ENCODE results near the gene RPS29. TPM values are rescaled to one million over a fixed set of nuclear protein-coding genes. Genes with fewer than 3 reads are reported as not detected.

Gene RPS29
- total and polyA plus RNA-seq, 2 of the 13 experiments (the other 11 are each of a cell fraction or from before 2014, with no cell fraction given) = 4,303 to 8,215 TPM

DNA sequence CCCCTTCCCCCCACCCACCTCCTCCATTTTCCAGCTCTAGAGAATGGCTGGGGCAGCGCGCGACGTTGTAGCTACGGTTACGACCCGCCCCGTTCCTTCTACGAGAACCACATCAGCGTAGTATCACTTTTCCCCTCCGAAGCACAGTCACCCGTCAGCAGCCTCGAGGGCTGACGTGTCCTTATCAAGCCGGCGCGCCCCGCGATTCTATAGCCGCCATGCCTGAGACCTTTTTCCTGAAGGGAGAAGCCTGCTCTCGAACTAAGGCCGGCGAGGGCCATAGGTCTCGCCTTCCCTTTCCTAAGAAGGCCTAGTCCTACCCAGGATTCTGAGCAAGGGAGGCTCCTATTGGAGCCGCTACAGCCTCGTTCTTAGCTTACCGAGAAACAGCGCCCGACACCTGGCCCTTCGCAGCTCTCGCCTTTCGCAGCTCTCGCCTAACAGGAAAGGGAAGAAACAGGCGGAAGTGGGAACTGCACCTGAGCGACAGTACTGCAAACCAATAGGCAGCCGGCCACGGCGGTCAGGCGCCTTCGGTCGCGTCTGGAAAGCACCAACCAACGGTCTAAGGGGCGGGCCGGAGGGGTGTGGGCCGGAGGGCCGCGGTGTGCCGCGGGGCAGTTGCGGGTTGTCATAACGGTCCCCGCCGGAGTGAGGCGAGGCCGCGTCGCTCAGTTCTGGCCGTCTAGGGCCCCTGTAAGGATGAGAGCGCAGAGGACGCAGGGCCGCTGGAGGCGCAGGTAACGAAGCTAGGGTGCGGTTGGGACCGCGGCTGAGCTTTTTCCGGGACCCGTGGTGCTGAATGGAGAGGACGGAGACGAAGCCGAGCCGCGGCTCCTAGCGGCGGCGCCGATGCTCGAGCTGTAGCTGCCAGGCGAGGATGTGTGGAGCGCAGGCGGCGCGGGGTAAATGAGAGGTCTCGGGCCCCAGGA, 34.3 kb upstream of the RPS29 start, which contains the start of the genes MGAT2 and RPL36AL (continued):
- TF ChIP-seq DMAP1 (CRISPR knock-in tag; IDR thresholded peaks at IDR 0.05) (peak; percentile 90), SOX13 (IDR thresholded peaks at IDR 0.05) (no peak), SOX13 (CRISPR knock-in tag; conservative IDR thresholded peaks at IDR 0.05 in 1 of 2, IDR thresholded peaks at IDR 0.05 in 1 of 2) (0 out of 4 replicates have a peak, but pooled peaks of 1 of the 2 experiments have one; percentile 11), U2AF1 (optimal IDR thresholded peaks at IDR 0.05; ENCODE audit: low read depth, low read length) (no peak), ZNF337 (CRISPR knock-in tag; IDR thresholded peaks at IDR 0.05; ENCODE audit: borderline replicate concordance, low read depth) (peak; percentile 64; the same call in 1 of the 2 replicates), NFYB (CRISPR knock-in tag; IDR thresholded peaks at IDR 0.05) (peak; percentile 97), KAT2B (IDR thresholded peaks at IDR 0.05; ENCODE audit: borderline replicate concordance, low read depth, low read length) (no peak), NRL (CRISPR knock-in tag; IDR thresholded peaks at IDR 0.05; ENCODE audit: borderline replicate concordance) (peak; percentile 45; the same call in 1 of the 2 replicates), ARID2 (CRISPR knock-in tag; IDR thresholded peaks at IDR 0.05; ENCODE audit: borderline replicate concordance) (peak; percentile 84; the same call in 1 of the 2 replicates), KDM6A (CRISPR knock-in tag; IDR thresholded peaks at IDR 0.05; ENCODE audit: low read depth) (no peak), CCAR2 (optimal IDR thresholded peaks at IDR 0.05; ENCODE audit: low read depth, low read length) (no peak), ZNF777 (CRISPR knock-in tag; IDR thresholded peaks at IDR 0.05) (peak; percentile 94), ZNF230 (CRISPR knock-in tag; IDR thresholded peaks at IDR 0.05) (no peak), ZC3H13 (CRISPR knock-in tag; IDR thresholded peaks at IDR 0.05) (0 out of 2 replicates have a peak, but pooled peaks have one; percentile 13), ZNF780A (CRISPR knock-in tag; IDR thresholded peaks at IDR 0.05) (no peak), HNRNPL (IDR thresholded peaks at IDR 0.05; ENCODE audit: low read depth, low read length) (0 out of 2 replicates have a peak, but pooled peaks have one; percentile 24), GATA4 (IDR thresholded peaks at IDR 0.05; ENCODE audit: borderline replicate concordance, low read depth) (peak; percentile 74)
- TF ChIP-seq, protein P1, sequence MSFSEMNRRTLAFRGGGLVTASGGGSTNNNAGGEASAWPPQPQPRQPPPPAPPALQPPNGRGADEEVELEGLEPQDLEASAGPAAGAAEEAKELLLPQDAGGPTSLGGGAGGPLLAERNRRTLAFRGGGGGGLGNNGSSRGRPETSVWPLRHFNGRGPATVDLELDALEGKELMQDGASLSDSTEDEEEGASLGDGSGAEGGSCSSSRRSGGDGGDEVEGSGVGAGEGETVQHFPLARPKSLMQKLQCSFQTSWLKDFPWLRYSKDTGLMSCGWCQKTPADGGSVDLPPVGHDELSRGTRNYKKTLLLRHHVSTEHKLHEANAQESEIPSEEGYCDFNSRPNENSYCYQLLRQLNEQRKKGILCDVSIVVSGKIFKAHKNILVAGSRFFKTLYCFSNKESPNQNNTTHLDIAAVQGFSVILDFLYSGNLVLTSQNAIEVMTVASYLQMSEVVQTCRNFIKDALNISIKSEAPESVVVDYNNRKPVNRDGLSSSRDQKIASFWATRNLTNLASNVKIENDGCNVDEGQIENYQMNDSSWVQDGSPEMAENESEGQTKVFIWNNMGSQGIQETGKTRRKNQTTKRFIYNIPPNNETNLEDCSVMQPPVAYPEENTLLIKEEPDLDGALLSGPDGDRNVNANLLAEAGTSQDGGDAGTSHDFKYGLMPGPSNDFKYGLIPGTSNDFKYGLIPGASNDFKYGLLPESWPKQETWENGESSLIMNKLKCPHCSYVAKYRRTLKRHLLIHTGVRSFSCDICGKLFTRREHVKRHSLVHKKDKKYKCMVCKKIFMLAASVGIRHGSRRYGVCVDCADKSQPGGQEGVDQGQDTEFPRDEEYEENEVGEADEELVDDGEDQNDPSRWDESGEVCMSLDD (CRISPR knock-in tag; IDR thresholded peaks at IDR 0.05; ENCODE audit: borderline replicate concordance) = 0 out of 2 replicates have a peak, but pooled peaks have one; percentile 4
- TF ChIP-seq, protein P2, sequence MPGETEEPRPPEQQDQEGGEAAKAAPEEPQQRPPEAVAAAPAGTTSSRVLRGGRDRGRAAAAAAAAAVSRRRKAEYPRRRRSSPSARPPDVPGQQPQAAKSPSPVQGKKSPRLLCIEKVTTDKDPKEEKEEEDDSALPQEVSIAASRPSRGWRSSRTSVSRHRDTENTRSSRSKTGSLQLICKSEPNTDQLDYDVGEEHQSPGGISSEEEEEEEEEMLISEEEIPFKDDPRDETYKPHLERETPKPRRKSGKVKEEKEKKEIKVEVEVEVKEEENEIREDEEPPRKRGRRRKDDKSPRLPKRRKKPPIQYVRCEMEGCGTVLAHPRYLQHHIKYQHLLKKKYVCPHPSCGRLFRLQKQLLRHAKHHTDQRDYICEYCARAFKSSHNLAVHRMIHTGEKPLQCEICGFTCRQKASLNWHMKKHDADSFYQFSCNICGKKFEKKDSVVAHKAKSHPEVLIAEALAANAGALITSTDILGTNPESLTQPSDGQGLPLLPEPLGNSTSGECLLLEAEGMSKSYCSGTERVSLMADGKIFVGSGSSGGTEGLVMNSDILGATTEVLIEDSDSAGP (CRISPR knock-in tag; IDR thresholded peaks at IDR 0.05; ENCODE audit: borderline replicate concordance) = peak; percentile 53; the same call in 1 of the 2 replicates
- TF ChIP-seq, protein P3, sequence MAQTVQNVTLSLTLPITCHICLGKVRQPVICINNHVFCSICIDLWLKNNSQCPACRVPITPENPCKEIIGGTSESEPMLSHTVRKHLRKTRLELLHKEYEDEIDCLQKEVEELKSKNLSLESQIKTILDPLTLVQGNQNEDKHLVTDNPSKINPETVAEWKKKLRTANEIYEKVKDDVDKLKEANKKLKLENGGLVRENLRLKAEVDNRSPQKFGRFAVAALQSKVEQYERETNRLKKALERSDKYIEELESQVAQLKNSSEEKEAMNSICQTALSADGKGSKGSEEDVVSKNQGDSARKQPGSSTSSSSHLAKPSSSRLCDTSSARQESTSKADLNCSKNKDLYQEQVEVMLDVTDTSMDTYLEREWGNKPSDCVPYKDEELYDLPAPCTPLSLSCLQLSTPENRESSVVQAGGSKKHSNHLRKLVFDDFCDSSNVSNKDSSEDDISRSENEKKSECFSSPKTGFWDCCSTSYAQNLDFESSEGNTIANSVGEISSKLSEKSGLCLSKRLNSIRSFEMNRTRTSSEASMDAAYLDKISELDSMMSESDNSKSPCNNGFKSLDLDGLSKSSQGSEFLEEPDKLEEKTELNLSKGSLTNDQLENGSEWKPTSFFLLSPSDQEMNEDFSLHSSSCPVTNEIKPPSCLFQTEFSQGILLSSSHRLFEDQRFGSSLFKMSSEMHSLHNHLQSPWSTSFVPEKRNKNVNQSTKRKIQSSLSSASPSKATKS (CRISPR knock-in tag; IDR thresholded peaks at IDR 0.05) = no peak
- TF ChIP-seq, protein P4, sequence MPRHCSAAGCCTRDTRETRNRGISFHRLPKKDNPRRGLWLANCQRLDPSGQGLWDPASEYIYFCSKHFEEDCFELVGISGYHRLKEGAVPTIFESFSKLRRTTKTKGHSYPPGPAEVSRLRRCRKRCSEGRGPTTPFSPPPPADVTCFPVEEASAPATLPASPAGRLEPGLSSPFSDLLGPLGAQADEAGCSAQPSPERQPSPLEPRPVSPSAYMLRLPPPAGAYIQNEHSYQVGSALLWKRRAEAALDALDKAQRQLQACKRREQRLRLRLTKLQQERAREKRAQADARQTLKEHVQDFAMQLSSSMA (CRISPR knock-in tag; IDR thresholded peaks at IDR 0.05) = no peak
